Measurements from ENCODE around the gene TMED10.

TMED10 gene

GRCh38 chr14:75084513-75084912 lies 91.9 kb downstream of the TMED10 start:
- DNase-seq (ENCODE audit: low read depth in 2 of 2), result no peak

GRCh38 chr14:75083271-75083670 lies 93.1 kb downstream of the TMED10 start:
- DNase-seq (ENCODE audit: low read depth in 2 of 2), result no peak

GRCh38 chr14:75081660-75082229 lies 94.7 kb downstream of the TMED10 start:
- no peak for DNase-seq (ENCODE audit: low read depth in 2 of 2)

Measured in stimulated activated CD8-positive, alpha-beta memory T cell treated with anti-CD3 and anti-CD28 coated beads, Interleukin-2, amount 100 ng/mL, for 1 hour (primary cell).